Activated effector memory CD4-positive, alpha-beta T cell treated with anti-CD3 and anti-CD28 coated beads, Interleukin-2, amount 50 U/mL, for 16 hours (primary cell): ENCODE measurements around the gene METTL3.
"Not testable (repeated sequence)": the region's sequence is repeated elsewhere in the genome, so short reads cannot be mapped to it uniquely, and the experiment has no call there.

Experiments
- DNase-seq: peaks from one replicate; pipeline ENCODE4 v3.0.0-alpha.2; 2020

Gene METTL3

GRCh38 chr14:21510735-21511657, at the start of gene METTL3:
Gene METTL3 (minus strand): TSS chr14:21511340. CDS start chr14:21511223, 117 bp downstream.
- peak; percentile 97 for DNase-seq

- DNase-seq, result no peak
Measured at GRCh38 chr14:21558703-21559170, 47.6 kb upstream of the METTL3 start.

- peak; percentile 86 for DNase-seq
Measured at GRCh38 chr14:21557084-21557901, 46.2 kb upstream of the METTL3 start.

- no peak for DNase-seq
Measured at GRCh38 chr14:21556378-21557083, 45.4 kb upstream of the METTL3 start.

- no peak for DNase-seq
Measured at GRCh38 chr14:21553266-21553665, 42.1 kb upstream of the METTL3 start.

GRCh38 chr14:21544588-21544987, 33.4 kb upstream of the METTL3 start:
- not testable (repeated sequence) for DNase-seq

GRCh38 chr14:21543963-21544362, 32.8 kb upstream of the METTL3 start:
- DNase-seq, result no peak

GRCh38 chr14:21543521-21543960, 32.4 kb upstream of the METTL3 start:
- no peak for DNase-seq

GRCh38 chr14:21541413-21542074, 30.4 kb upstream of the METTL3 start:
- DNase-seq, result no peak

GRCh38 chr14:21539189-21539940, 28.2 kb upstream of the METTL3 start:
- no peak for DNase-seq

GRCh38 chr14:21537090-21537424, 25.9 kb upstream of the METTL3 start:
- DNase-seq, result no peak

- DNase-seq, result no peak
Measured at GRCh38 chr14:21536418-21537089, 25.4 kb upstream of the METTL3 start.

- DNase-seq, result no peak
Measured at GRCh38 chr14:21535545-21536417, 24.6 kb upstream of the METTL3 start.

- no peak for DNase-seq
Measured at GRCh38 chr14:21534576-21534975, 23.4 kb upstream of the METTL3 start.

GRCh38 chr14:21533294-21533693, 22.2 kb upstream of the METTL3 start:
- DNase-seq, result no peak

- DNase-seq, result no peak
Measured at GRCh38 chr14:21529515-21529914, 18.4 kb upstream of the METTL3 start.

- no peak for DNase-seq
Measured at GRCh38 chr14:21528381-21529348, 17.5 kb upstream of the METTL3 start.

GRCh38 chr14:21527318-21527679, 16.2 kb upstream of the METTL3 start:
- DNase-seq, result no peak
